ENCODE results near the gene VPS45.
"Not testable (repeated sequence)": the region's sequence is repeated elsewhere in the genome, so short reads cannot be mapped to it uniquely, and the experiment has no call there.

The VPS45 gene

DNA sequence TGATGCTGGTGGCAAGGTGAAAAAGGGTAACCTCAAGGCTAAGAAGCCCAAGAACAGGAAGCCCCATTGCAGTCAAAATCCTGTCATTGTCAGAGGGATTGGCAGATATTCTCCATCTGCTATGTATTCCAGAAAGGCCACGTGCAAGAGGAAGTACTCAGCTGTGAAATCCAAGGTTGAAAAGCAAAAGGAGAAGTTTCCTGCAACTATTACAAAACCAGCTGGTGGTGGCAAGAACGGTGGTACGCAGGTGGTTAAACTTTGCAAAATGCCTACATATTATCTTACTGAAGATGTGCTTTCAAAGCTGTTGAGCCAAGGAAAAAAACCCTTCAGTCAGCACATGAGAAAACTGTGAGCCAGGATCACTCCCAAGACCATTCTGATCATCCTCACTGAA is 13.7 kb upstream of the VPS45 start:
- DNase-seq = no peak
- Histone ChIP-seq H3K27me3 (ENCODE audit: insufficient read depth, low read depth, severe bottlenecking) (no peaks in the 10 kb centered on the region), H3K4me3 (ENCODE audit: low read depth, low read length) (no peak overlapping the region), H3K27ac (no peak overlapping the region), H3K9me3 (ENCODE audit: severe bottlenecking) (no peaks in the 10 kb centered on the region), H3K36me3 (no peaks in the 10 kb centered on the region)
- TF ChIP-seq, protein P1, sequence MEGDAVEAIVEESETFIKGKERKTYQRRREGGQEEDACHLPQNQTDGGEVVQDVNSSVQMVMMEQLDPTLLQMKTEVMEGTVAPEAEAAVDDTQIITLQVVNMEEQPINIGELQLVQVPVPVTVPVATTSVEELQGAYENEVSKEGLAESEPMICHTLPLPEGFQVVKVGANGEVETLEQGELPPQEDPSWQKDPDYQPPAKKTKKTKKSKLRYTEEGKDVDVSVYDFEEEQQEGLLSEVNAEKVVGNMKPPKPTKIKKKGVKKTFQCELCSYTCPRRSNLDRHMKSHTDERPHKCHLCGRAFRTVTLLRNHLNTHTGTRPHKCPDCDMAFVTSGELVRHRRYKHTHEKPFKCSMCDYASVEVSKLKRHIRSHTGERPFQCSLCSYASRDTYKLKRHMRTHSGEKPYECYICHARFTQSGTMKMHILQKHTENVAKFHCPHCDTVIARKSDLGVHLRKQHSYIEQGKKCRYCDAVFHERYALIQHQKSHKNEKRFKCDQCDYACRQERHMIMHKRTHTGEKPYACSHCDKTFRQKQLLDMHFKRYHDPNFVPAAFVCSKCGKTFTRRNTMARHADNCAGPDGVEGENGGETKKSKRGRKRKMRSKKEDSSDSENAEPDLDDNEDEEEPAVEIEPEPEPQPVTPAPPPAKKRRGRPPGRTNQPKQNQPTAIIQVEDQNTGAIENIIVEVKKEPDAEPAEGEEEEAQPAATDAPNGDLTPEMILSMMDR (IDR thresholded peaks at IDR 0.05; ENCODE audit: low read depth, low read length) = no peak

DNA sequence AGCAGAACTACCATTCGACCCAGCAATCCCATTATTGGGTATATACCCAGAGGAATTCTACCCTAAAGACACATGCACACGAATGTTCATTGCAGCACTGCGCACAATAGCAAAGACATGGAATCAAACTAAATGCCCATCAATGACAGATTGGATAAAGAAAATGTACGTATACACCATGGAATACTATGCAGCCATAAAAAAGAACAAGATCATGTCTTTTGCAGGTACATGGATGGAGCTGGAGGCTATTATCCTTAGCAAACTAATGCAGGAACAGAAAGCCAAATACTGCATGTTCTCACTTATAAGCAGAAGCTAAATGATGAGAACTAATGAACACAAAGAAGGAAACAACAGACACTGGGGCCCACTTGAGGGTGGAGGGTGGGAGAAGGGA is 12.1 kb upstream of the VPS45 start:
- not testable (repeated sequence) for H3K27ac ChIP-seq; H3K27me3 ChIP-seq (ENCODE audit: insufficient read depth, low read depth, severe bottlenecking); H3K36me3 ChIP-seq; H3K4me3 ChIP-seq (ENCODE audit: low read depth, low read length); DNase-seq; H3K9me3 ChIP-seq (ENCODE audit: severe bottlenecking)

DNA sequence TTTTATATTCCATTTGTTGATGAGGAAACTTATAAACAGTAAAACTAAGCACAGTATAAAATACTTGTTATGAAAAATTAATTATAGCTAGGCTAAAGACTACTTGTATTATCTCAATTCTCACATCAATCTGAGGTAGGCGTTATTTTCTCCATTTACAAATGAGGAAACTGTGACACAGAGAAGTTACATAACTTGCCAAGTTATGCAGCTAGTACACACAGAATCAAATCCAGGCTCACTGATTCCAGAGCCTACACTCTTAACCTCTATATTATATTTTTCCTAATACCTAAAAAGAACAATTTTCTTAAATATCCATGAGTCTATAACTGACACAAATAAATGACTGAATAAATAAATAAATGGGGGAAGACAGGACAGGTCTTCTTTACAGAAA is 11.2 kb upstream of the VPS45 start:
- H3K4me3 ChIP-seq (ENCODE audit: low read depth, low read length) = no peak overlapping the region
- H3K27ac ChIP-seq = no peak overlapping the region
- no peaks in the 10 kb centered on the region for H3K36me3 ChIP-seq
- DNase-seq = no peak
- no peaks in the 10 kb centered on the region for H3K9me3 ChIP-seq (ENCODE audit: severe bottlenecking)
- no peaks in the 10 kb centered on the region for H3K27me3 ChIP-seq (ENCODE audit: insufficient read depth, low read depth, severe bottlenecking)
- TF ChIP-seq, protein P1 (IDR thresholded peaks at IDR 0.05; ENCODE audit: low read depth, low read length) = no peak

DNA sequence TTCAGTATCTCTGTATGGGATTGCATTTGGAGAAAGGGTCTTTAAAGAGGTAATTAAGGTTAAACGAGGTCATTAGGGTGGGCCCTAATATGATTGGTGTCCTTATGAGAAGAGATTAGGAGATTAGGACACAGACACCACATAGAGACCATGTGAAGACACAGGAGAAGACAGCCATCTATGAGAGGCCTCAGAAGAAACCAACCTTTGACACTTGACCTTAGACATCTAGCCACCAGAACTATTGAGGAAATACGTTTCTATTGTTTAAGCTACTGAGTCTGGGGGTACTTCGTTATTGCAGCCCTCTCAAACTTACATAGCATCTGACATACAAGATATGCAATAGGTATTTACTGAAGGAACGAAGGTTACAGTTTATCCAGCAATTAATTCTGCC is 7.3 kb upstream of the VPS45 start:
- Histone ChIP-seq H3K9me3 (ENCODE audit: severe bottlenecking) (no peaks in the 10 kb centered on the region), H3K36me3 (no peaks in the 10 kb centered on the region), H3K27ac (no peak overlapping the region), H3K4me3 (ENCODE audit: low read depth, low read length) (no peak overlapping the region), H3K27me3 (ENCODE audit: insufficient read depth, low read depth, severe bottlenecking) (no peaks in the 10 kb centered on the region)
- DNase-seq = no peak
- TF ChIP-seq, protein P1 (IDR thresholded peaks at IDR 0.05; ENCODE audit: low read depth, low read length) = no peak

DNA sequence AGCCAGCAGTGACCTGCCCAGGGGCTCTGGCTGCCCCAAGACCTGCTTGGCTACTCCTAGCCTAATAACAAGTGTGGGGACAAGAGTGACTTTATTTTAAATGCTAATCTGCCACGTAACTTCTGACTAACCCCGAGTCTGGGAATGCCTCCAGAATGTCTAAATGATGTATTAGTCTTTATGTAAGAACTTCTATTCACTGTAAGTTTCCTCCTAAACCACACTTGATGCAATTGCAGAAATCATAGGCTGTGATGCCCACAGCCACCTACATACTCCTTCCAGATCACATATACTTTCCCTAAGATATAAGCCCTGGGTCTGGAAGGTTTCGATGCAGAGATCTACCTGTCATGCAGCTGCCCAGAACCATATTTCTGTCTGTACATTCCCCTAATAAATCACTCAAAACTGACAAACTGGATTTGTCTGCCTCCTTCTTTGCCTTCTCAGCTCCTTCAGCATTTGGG is 5.9 kb upstream of the VPS45 start:
- no peaks in the 10 kb centered on the region for H3K9me3 ChIP-seq (ENCODE audit: severe bottlenecking)
- H3K36me3 ChIP-seq = no peaks in the 10 kb centered on the region
- H3K27ac ChIP-seq = no peak overlapping the region
- TF ChIP-seq, protein P1 (IDR thresholded peaks at IDR 0.05; ENCODE audit: low read depth, low read length) = no peak
- H3K4me3 ChIP-seq (ENCODE audit: low read depth, low read length) = no peak overlapping the region
- DNase-seq = no peak
- no peaks in the 10 kb centered on the region for H3K27me3 ChIP-seq (ENCODE audit: insufficient read depth, low read depth, severe bottlenecking)

DNA sequence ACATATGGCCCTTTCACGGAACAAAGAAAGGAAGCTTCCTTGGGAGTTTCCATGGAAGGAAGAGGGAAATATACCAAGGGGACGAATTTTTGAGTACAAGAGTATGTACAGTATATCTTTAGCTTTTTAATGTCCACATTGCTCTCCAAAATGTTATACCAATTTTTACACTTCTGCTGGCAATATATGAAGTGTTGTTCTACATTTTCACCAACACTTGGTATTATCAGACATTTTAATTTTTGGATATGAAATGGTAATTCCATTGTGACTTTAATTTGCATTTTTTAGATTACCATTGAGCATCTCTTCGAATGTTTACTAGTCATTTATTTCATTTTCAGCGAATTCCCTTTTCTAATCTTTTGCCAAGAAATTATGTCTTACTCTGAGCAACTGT is 5.5 kb upstream of the VPS45 start:
- Histone ChIP-seq H3K27me3 (ENCODE audit: insufficient read depth, low read depth, severe bottlenecking) (no peaks in the 10 kb centered on the region), H3K27ac (no peak overlapping the region), H3K36me3 (no peaks in the 10 kb centered on the region), H3K9me3 (ENCODE audit: severe bottlenecking) (no peaks in the 10 kb centered on the region), H3K4me3 (ENCODE audit: low read depth, low read length) (no peak overlapping the region)
- TF ChIP-seq, protein P1 (IDR thresholded peaks at IDR 0.05; ENCODE audit: low read depth, low read length) = no peak
- DNase-seq = no peak

Measured in WERI-Rb-1 (cell line).